GM12878 (cell line): ENCODE results near the gene ANKRD13B. TPM values are rescaled to one million over a fixed set of nuclear protein-coding genes. Genes with fewer than 3 reads are reported as not detected.
A peak's percentile ranks its signal among the peaks of the same experiment; 100 is the strongest.

Source experiments
- ATAC-seq: fragments of 200-7000 bp; cut with Tn5 transposase; 3 replicates; pipeline ENCODE4 v1.9.1; 2020; ENCODE audit warnings: mild to moderate bottlenecking, moderate library complexity
- BruUV-seq: library from RNA; stranded (reverse); fragments of 400-500 nt; replicated peaks from 2 replicates; lab custom pipeline; 2021; lab: Mats Ljungman, UMichigan
- CTCF ChIA-PET: fragments of 300-600 bp; sonication (Branson Sonifier 250); formaldehyde crosslinking; extraction: SDS; loops from one replicate; lab custom pipeline; 2021; ENCODE audit warnings: inconsistent platforms; lab: Yijun Ruan, JAX
- POLR2A ChIA-PET: fragments of 350-600 bp; formaldehyde crosslinking; extraction: SDS; loops from one replicate; lab custom pipeline; 2021; ENCODE audit warnings: inconsistent platforms; lab: Charles Lee
- RAD21 ChIA-PET: fragments of 300-600 bp; sonication (Branson Sonifier 250); formaldehyde crosslinking; loops from one replicate; lab custom pipeline; 2023; ENCODE audit warnings: antibody characterized with exemption; ENCODE audit not compliant: unreplicated experiment; lab: Charles Lee
- SMC1A ChIA-PET: fragments of 300-600 bp; sonication (Branson Sonifier 250); formaldehyde crosslinking; loops from one replicate; lab custom pipeline; 2023; ENCODE audit not compliant: unreplicated experiment, uncharacterized antibody; lab: Charles Lee
- DNase-seq: peaks from one replicate; pipeline ENCODE4 v3.0.0-alpha.2; 2011; ENCODE audit warnings: low read depth, low spot score
- FAIRE-seq: peaks from 3 replicates; lab custom pipeline; 2011; peaks lifted over from hg19 to GRCh38; lab: Jason Lieb, UNC
- H2AFZ ChIP-seq: 2 replicates; pipeline ENCODE4 v1.6.0; 2011; ENCODE audit warnings: low read depth, low read length, control low read depth; ENCODE audit not compliant: control insufficient read depth
- H3K27ac ChIP-seq: 2 replicates; pipeline ENCODE4 v1.5.1; 2011; ENCODE audit warnings: control low read depth; ENCODE audit not compliant: control insufficient read depth, insufficient read depth
- H3K27me3 ChIP-seq, 2 experiments: replicated peaks in 1 of 2; 2 replicates each; pipeline versions ENCODE4 v1.6.0 to v1.6.1; 2011; ENCODE audit warnings: low read length in 1 of 2; ENCODE audit not compliant: control insufficient read depth in 2 of 2, insufficient read depth in 2 of 2
- H3K36me3 ChIP-seq, 2 experiments: 2 replicates each; pipeline ENCODE4 v1.5.1; 2011; ENCODE audit warnings: low read length in 1 of 2; ENCODE audit not compliant: control insufficient read depth in 2 of 2, insufficient read depth in 2 of 2
- H3K4me1 ChIP-seq: 2 replicates; pipeline ENCODE4 v1.6.1; 2011; ENCODE audit warnings: mild to moderate bottlenecking, low read length, moderate library complexity, mixed read lengths; ENCODE audit not compliant: control insufficient read depth, insufficient read depth
- H3K4me2 ChIP-seq: 2 replicates; pipeline ENCODE4 v1.6.0; 2011; ENCODE audit warnings: control low read depth; ENCODE audit not compliant: control insufficient read depth, insufficient read depth
- H3K4me3 ChIP-seq: fragments of 200-600 bp; sonication (generic); 2 replicates; pipeline ENCODE4 v1.5.1; 2016
- H3K79me2 ChIP-seq: 2 replicates; pipeline ENCODE4 v1.6.0; 2011; ENCODE audit warnings: low read length; ENCODE audit not compliant: control insufficient read depth, insufficient read depth
- H3K9ac ChIP-seq: 2 replicates; pipeline ENCODE4 v1.8.0; 2011; ENCODE audit warnings: low read length, control low read depth, mixed read lengths; ENCODE audit not compliant: control insufficient read depth, insufficient read depth
- H3K9me3 ChIP-seq: replicated peaks from 3 replicates; pipeline ENCODE4 v1.5.1; 2011; ENCODE audit warnings: mild to moderate bottlenecking, low read length; ENCODE audit not compliant: control insufficient read depth, insufficient read depth
- H4K20me1 ChIP-seq: 2 replicates; pipeline ENCODE4 v1.6.0; 2011; ENCODE audit not compliant: control insufficient read depth, insufficient read depth
- ASH2L ChIP-seq: fragments of 300-600, 200-600 bp; sonication (generic); IDR thresholded peaks from 2 replicates; pipeline ENCODE4 v1.6.1; 2017; ENCODE audit warnings: low read depth, mild to moderate bottlenecking, borderline replicate concordance
- BACH1 ChIP-seq: fragments of 450-650 bp; IDR thresholded peaks from 2 replicates; pipeline ENCODE4 v1.6.1; 2017; ENCODE audit warnings: mild to moderate bottlenecking, borderline replicate concordance
- CBX3 ChIP-seq: fragments of 200-600 bp; sonication (generic); IDR thresholded peaks from 2 replicates; pipeline ENCODE4 v1.6.1; 2016; ENCODE audit warnings: low read depth, borderline replicate concordance
- JUND ChIP-seq: IDR thresholded peaks from 2 replicates; pipeline ENCODE4 v1.6.1; 2012; ENCODE audit warnings: low read depth, mild to moderate bottlenecking, low read length, improper control_type of control experiment, moderate library complexity
- PAX5 ChIP-seq: IDR thresholded peaks from 2 replicates; pipeline ENCODE4 v1.6.1; 2011; ENCODE audit warnings: low read depth, low read length, borderline replicate concordance
- POLR2AphosphoS2 ChIP-seq: IDR thresholded peaks from 2 replicates; pipeline ENCODE4 v1.6.1; 2011; ENCODE audit warnings: low read depth, mild to moderate bottlenecking, low read length, improper control_type of control experiment, moderate library complexity
- RAD21 ChIP-seq: IDR thresholded peaks from 2 replicates; pipeline ENCODE4 v1.6.1; 2011; ENCODE audit warnings: mild to moderate bottlenecking, low read depth, low read length, moderate library complexity; ENCODE audit not compliant: insufficient read depth
- STAT3 ChIP-seq: IDR thresholded peaks from 2 replicates; pipeline ENCODE4 v1.6.1; 2011; ENCODE audit warnings: low read depth, low read length, improper control_type of control experiment
- WGBS: methylation state at CpG from one replicate; pipeline ENCODE4 v1.1.6; 2016; ENCODE audit warnings: low lambda C conversion rate; ENCODE audit not compliant: insufficient replicate concordance, insufficient coverage; ENCODE audit errors: missing lambda C conversion rate; 5-methylcytosine and 5-hydroxymethylcytosine counted together
- in situ Hi-C: fragments of 300-500 bp; cut with MboI; formaldehyde crosslinking; loops from 9 replicates; pipeline ENCODE4 v1.14.3; 2018; ENCODE audit warnings: mixed read lengths
- intact Hi-C: fragments of 100-400 bp; cut with micrococcal nuclease; formaldehyde crosslinking; loops from one replicate; pipeline ENCODE4 v1.14.2; 2022; ENCODE audit not compliant: unreplicated experiment
- polyA plus RNA-seq, 11 experiments: library from polyadenylated mRNA; depleted of rRNA in 4 of 11; unstranded in 6 of 11; stranded (reverse) in 5 of 11; fragments of >200 nt; fragmentation: Nextera tagmentation in 4 of 11; fragmentation: Illumina TruSeq in 1 of 11; extraction: Ambion mirVana in 4 of 11; extraction: Trizol in 1 of 11; gene quantifications; 1 replicate in 1 of 11; 2 replicates in 10 of 11; pipeline versions ENCODE4 v1.2.1 to v1.2.3, GENCODE V29; 2011 to 2016; ENCODE audit warnings: inconsistent platforms in 2 of 11, missing spikeins in 2 of 11, low read depth in 1 of 11
- total RNA-seq, 4 experiments: library from RNA; depleted of rRNA in 3 of 4; stranded (reverse); fragments of >200 nt in 3 of 4; fragmentation: Illumina TruSeq in 1 of 4; extraction: Trizol in 1 of 4; gene quantifications; 2 replicates each; pipeline versions ENCODE4 v1.2.1 to v1.2.3, GENCODE V29; 2013 to 2021
- TF ChIP-seq, protein P1 (sequence below), 3 experiments: IDR thresholded peaks in 2 of 3; conservative IDR thresholded peaks in 1 of 3; 2 replicates each; pipeline ENCODE4 v1.5.1; 2011; ENCODE audit warnings: low read depth in 3 of 3, low read length in 3 of 3, mild to moderate bottlenecking in 3 of 3, control low read depth in 2 of 3, moderate library complexity in 2 of 3, inconsistent platforms in 1 of 3, mixed read lengths in 1 of 3; ENCODE audit not compliant: control insufficient read depth in 2 of 3, insufficient read depth in 1 of 3; ENCODE audit errors: extremely low read depth in 1 of 3
- TF ChIP-seq, protein P2 (sequence below): fragments of 450-650 bp; formaldehyde crosslinking; IDR thresholded peaks from 2 replicates; pipeline ENCODE4 v1.4.0; 2020; ENCODE audit warnings: mild to moderate bottlenecking, moderate library complexity

ANKRD13B gene
- total and polyA plus RNA-seq, 10 of the 15 experiments (the other 5 are each of a cell fraction or from before 2014, with no cell fraction given), result 0.18 to 15.0 (median 2.8) TPM

- ATAC-seq (no peak), FAIRE-seq (no peak), DNase-seq (no peak)
- H3K79me2 ChIP-seq, result no peaks in the 10 kb centered on the region
- intact Hi-C loops, result no loop called here
- WGBS, result 69% methylated on average over 2 of the region's 2 CpGs
- no peaks in the 10 kb centered on the region for H3K9me3 ChIP-seq
- BruUV-seq, result no TSS peak
- CTCF ChIA-PET, result interaction anchor here (1.2 to 6.6 kb wide), 5 partner anchors 24 to 451 kb away, joined by 3 to 112 read pairs (median 6); no protein-coding TSS in a partner anchor
- H4K20me1 ChIP-seq, result no peaks in the 10 kb centered on the region
- H2AFZ ChIP-seq, result no peak overlapping the region
- no peak overlapping the region for H3K4me2 ChIP-seq
- no peaks in the 10 kb centered on the region for H3K27me3 ChIP-seq
- H3K9ac ChIP-seq, result no peak overlapping the region
- no peak overlapping the region for H3K27ac ChIP-seq
- 0 out of 2 replicates have a peak, but pooled peaks have one; percentile 16 for TF ChIP-seq POLR2AphosphoS2
- no peak for TF ChIP-seq ASH2L
- POLR2A ChIA-PET, result interaction anchor here (0.6 kb wide), 1 partner anchor 138 kb away, joined by 6 read pairs; no protein-coding TSS in a partner anchor
- in situ Hi-C loops, result loop anchor here (5.0 kb wide), 1 partner anchor 135 kb away; no protein-coding TSS in a partner anchor
- SMC1A ChIA-PET, result interaction anchor here (0.6 to 9.0 kb wide), 9 partner anchors 9 to 499 kb away, joined by 3 to 94 read pairs (median 3); no protein-coding TSS in a partner anchor
- H3K36me3 ChIP-seq, result peaks cover 4 to 16% of the 10 kb centered on the region in 2 experiments; a peak in 3 of 4 replicates
- RAD21 ChIA-PET, result interaction anchor here (1.0 to 8.9 kb wide), 3 partner anchors 25 to 136 kb away, joined by 3 to 133 read pairs (median 4); no protein-coding TSS in a partner anchor
- H3K4me3 ChIP-seq, result no peak overlapping the region
- peaks cover 3% of the 10 kb centered on the region for H3K4me1 ChIP-seq
Observed at GRCh38 chr17:29642171-29642611, 49.3 kb downstream of the ANKRD13B start.

DNA sequence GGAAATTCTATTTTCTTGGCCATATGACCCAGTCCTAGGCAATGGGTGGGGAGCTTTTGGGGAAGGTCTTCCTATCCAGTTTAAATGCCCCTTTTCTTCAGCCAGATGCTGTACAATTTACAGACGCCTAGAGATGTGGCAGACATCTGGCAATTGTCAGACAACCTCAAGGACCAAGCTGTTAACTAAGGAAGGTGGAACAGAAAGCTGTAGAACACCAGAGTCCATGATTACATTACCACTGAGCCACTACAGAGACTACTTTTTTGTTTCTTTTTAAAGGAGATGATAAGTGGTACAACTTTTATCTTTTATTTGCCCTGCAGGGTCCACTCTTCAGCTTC is 50.9 kb downstream of the ANKRD13B start:
- H3K4me1 ChIP-seq, result peaks cover 3% of the 10 kb centered on the region
- H3K27ac ChIP-seq, result no peak overlapping the region
- H3K27me3 ChIP-seq, result no peaks in the 10 kb centered on the region
- no peaks in the 10 kb centered on the region for H4K20me1 ChIP-seq
- in situ Hi-C loops (loop anchor here (5.0 kb wide), 1 partner anchor 134 kb away; no protein-coding TSS in a partner anchor), intact Hi-C loops (no loop called here)
- DNase-seq (no peak), ATAC-seq (no peak), FAIRE-seq (no peak)
- WGBS, result 93% methylated on average over 1 of the region's 1 CpG
- H3K4me2 ChIP-seq, result no peak overlapping the region
- no peak overlapping the region for H3K9ac ChIP-seq
- ChIA-PET POLR2A (interaction anchor here (0.6 kb wide), 1 partner anchor 110 kb away, joined by 4 read pairs; no protein-coding TSS in a partner anchor), RAD21 (interaction anchor here (8.9 kb wide), 1 partner anchor 135 kb away, joined by 133 read pairs; no protein-coding TSS in a partner anchor), SMC1A (interaction anchor here (9.0 kb wide), 1 partner anchor 134 kb away, joined by 94 read pairs; no protein-coding TSS in a partner anchor), CTCF (interaction anchor here (0.9 to 6.6 kb wide), 3 partner anchors 19 to 135 kb away, joined by 3 to 112 read pairs (median 4); no protein-coding TSS in a partner anchor)
- no peaks in the 10 kb centered on the region for H3K79me2 ChIP-seq
- no peak overlapping the region for H2AFZ ChIP-seq
- no TSS peak for BruUV-seq
- H3K9me3 ChIP-seq, result no peaks in the 10 kb centered on the region
- peaks cover 4 to 24% of the 10 kb centered on the region in 2 experiments; a peak in 3 of 4 replicates for H3K36me3 ChIP-seq
- no peak overlapping the region for H3K4me3 ChIP-seq
- TF ChIP-seq, protein P1, sequence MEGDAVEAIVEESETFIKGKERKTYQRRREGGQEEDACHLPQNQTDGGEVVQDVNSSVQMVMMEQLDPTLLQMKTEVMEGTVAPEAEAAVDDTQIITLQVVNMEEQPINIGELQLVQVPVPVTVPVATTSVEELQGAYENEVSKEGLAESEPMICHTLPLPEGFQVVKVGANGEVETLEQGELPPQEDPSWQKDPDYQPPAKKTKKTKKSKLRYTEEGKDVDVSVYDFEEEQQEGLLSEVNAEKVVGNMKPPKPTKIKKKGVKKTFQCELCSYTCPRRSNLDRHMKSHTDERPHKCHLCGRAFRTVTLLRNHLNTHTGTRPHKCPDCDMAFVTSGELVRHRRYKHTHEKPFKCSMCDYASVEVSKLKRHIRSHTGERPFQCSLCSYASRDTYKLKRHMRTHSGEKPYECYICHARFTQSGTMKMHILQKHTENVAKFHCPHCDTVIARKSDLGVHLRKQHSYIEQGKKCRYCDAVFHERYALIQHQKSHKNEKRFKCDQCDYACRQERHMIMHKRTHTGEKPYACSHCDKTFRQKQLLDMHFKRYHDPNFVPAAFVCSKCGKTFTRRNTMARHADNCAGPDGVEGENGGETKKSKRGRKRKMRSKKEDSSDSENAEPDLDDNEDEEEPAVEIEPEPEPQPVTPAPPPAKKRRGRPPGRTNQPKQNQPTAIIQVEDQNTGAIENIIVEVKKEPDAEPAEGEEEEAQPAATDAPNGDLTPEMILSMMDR (IDR thresholded peaks at IDR 0.05 in 2 of 3, conservative IDR thresholded peaks at IDR 0.05 in 1 of 3; ENCODE audit: control insufficient read depth in 2 of 3, extremely low read depth in 1 of 3, insufficient read depth in 1 of 3, low read depth in 3 of 3, low read length in 3 of 3), result no peak
- TF ChIP-seq PAX5 (no peak), CBX3 (no peak), RAD21 (no peak), BACH1 (no peak), JUND (no peak), STAT3 (no peak)
- TF ChIP-seq, protein P2, sequence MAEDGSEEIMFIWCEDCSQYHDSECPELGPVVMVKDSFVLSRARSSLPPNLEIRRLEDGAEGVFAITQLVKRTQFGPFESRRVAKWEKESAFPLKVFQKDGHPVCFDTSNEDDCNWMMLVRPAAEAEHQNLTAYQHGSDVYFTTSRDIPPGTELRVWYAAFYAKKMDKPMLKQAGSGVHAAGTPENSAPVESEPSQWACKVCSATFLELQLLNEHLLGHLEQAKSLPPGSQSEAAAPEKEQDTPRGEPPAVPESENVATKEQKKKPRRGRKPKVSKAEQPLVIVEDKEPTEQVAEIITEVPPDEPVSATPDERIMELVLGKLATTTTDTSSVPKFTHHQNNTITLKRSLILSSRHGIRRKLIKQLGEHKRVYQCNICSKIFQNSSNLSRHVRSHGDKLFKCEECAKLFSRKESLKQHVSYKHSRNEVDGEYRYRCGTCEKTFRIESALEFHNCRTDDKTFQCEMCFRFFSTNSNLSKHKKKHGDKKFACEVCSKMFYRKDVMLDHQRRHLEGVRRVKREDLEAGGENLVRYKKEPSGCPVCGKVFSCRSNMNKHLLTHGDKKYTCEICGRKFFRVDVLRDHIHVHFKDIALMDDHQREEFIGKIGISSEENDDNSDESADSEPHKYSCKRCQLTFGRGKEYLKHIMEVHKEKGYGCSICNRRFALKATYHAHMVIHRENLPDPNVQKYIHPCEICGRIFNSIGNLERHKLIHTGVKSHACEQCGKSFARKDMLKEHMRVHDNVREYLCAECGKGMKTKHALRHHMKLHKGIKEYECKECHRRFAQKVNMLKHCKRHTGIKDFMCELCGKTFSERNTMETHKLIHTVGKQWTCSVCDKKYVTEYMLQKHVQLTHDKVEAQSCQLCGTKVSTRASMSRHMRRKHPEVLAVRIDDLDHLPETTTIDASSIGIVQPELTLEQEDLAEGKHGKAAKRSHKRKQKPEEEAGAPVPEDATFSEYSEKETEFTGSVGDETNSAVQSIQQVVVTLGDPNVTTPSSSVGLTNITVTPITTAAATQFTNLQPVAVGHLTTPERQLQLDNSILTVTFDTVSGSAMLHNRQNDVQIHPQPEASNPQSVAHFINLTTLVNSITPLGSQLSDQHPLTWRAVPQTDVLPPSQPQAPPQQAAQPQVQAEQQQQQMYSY (CRISPR knock-in tag), result no peak
